ENCODE measurements around the gene GPC3.

Gene GPC3

DNA sequence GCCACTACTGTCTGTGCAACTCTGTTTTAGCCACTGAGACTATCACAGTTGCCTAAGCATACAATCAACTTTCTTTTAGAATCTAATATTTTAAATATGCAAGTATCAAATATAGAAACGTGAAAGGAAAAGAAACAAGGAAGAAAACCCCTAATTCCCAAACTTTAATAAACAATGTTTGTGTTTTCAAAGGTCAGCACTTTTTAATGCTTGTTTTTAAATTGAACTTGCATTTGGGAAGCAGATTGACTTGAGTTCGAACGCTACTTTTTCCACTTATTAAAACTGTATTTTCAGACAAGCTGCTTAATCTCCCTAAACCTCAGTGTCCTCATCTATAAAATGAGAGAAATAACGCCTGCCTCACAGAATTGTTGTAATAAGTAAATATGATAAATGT, 384.3 kb downstream of the GPC3 start:
- no peak for DNase-seq (ENCODE audit: low read depth)

GRCh38 chrX:133600536-133600935, 384.9 kb downstream of the GPC3 start:
- DNase-seq (ENCODE audit: low read depth) = no peak

DNA sequence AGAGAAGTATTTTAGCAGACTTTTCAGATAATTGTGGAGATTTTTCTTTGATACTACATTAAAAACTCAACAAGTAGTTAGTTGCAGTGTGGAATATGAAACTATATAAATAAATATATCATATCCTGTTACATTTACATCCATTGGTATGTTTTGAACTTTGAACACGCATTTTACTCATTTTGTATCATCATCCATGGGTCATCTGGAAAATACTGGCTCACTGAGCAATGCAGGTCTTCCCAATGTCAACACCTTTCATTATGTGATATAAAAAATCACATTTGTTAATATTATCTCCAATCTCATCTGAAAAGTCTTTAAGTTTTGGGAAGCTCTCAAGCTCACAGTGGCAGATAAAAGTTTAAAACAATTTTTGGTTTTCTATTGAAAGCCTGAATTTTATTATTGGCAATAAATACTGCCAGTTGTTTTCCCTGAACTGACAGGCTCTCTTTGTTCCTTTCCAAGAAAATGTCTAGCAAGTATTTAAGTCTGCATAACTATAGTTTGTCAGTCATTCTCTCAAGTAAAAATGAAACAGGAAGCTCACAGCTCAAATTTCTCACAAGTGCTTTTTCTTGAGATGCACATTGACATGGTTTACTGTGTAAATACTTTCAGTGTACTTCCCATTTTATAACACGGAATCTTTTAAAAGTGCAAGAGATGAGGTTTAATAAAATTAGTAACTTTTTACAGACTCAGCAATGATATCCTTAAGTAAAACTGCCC, 386.6 kb downstream of the GPC3 start:
- no peak for DNase-seq (ENCODE audit: low read depth)

GRCh38 chrX:133594156-133594555, 391.2 kb downstream of the GPC3 start:
- DNase-seq (ENCODE audit: low read depth) = no peak

GRCh38 chrX:133593531-133593930, 391.9 kb downstream of the GPC3 start:
- DNase-seq (ENCODE audit: low read depth) = no peak

GRCh38 chrX:133590703-133591505, 394.5 kb downstream of the GPC3 start:
- DNase-seq (ENCODE audit: low read depth) = no peak

GRCh38 chrX:133588827-133589226, 396.6 kb downstream of the GPC3 start:
- no peak for DNase-seq (ENCODE audit: low read depth)

GRCh38 chrX:133587818-133588217, 397.6 kb downstream of the GPC3 start:
- DNase-seq (ENCODE audit: low read depth) = no peak

- DNase-seq (ENCODE audit: low read depth) = no peak
Observed at GRCh38 chrX:133587071-133587470, 398.3 kb downstream of the GPC3 start.

DNA sequence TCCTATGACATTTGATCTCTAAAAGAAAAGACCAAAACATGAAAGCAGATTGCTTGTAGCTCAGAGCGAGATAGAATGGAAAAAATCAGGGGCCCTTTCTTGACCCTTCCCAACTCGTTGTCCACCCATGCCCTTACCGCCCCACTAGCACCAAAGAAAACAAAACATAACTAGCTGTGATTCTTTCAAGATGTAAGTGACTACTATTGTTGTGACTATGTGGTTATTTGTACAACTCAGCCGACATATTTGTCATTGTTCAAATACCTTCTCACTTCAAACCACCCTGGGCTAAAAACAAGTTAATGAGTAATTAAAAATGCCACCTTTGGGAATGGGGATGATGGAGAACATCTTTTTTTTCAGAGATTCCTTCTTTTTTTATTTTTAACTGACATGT, 399.0 kb downstream of the GPC3 start:
- peak; percentile 1 for DNase-seq (ENCODE audit: low read depth)

DNA sequence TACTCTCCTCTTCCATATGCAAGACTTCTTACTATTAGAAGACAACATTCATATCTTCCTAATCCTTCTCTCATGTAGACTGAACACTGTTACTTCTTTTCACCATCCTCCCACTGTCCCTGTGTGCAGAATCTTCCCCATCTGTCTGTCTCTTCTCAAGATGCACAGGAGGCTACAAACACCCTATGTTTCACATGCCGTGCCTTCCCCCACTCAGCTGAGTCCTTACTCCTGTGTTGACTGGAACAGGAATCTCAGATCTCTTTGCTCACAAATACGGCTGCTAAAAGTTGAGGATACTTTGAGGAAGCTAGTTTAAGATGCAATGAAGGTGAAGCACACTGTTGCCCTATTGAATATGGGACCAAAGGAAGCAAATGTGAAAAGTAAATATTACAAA, 401.6 kb downstream of the GPC3 start:
- DNase-seq (ENCODE audit: low read depth) = no peak

GRCh38 chrX:133580625-133581024, 404.8 kb downstream of the GPC3 start:
- DNase-seq (ENCODE audit: low read depth) = peak; percentile 13

DNA sequence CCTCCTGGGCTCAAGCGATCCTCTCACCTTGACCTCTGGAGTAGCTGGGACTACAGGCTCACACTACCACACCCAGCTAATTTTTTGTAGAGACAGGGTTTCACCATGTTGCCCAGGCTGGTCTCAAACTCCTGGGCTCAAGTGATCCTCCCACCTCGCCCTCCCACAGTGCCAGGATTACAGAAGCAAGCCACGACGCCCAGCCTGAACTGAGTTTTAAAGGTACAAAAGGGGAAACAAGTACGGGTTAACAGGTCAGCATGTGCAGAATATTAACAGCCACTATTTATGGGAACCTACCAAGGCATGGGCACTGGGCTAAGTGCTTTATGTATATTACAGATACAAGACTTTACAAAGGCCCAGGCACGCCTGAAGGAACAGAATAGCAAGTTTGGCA, 405.8 kb downstream of the GPC3 start:
- no peak for DNase-seq (ENCODE audit: low read depth)

GRCh38 chrX:133576876-133577275, 408.5 kb downstream of the GPC3 start:
- DNase-seq (ENCODE audit: low read depth) = no peak

GRCh38 chrX:133575501-133576136, 409.8 kb downstream of the GPC3 start:
- DNase-seq (ENCODE audit: low read depth) = no peak

GRCh38 chrX:133574716-133575115, 410.7 kb downstream of the GPC3 start:
- no peak for DNase-seq (ENCODE audit: low read depth)

DNA sequence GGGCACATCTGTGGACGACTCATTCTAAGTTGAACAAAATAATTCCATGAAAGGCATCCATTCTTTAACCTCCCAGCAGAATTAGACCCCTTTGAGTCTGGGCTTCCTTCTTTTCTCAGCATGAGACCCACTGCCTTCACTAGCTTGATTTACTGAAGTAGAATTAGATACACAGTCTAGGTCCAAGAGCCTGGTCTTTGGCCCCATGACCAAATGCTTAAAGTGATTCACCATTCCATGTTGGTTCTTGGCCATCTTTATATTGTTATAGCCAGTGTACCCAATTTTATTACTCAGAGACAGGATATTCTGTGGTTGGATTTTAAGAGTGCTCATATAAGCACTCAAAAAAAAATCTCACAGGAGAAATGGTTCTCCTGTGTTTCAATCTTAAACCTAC, 414.8 kb downstream of the GPC3 start:
- no peak for DNase-seq (ENCODE audit: low read depth)

DNA sequence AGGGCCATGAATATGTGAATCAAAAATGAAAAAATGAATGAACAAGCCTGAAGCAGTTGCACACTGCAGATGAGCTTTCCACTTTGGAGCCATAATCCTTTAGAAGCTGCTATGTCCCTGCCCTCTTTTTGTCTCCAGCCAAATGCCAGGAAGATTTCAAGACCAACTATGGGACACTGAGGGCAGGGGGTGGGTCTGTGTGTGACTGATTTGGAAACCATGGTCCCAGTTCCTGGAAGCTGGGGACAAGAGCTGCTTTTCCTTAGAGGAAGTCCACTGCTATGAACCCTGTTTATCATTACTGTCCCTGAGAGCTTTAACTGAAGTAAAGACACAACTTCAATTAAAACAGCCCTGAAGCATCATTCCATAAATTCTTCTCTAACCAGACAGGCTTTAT, 416.2 kb downstream of the GPC3 start:
- no peak for DNase-seq (ENCODE audit: low read depth)

DNA sequence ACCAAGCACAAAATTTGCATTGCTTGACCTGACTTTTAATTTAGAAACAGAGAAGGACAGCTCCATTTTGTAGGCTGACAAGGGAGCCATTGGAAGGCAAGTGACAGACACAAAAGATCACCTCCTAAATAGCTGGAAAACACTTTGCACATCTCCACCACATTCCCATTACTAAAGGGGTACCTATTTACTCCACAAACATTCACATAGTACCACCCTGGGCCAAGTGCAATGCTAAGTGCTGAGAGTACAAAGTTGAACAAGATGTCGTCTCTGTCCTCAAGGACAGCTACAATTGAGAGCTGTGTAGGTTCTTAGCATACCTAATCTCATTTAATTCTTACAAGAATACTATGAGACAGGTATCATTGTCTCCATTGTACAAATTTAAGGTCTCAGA, 417.3 kb downstream of the GPC3 start:
- no peak for DNase-seq (ENCODE audit: low read depth)

DNA sequence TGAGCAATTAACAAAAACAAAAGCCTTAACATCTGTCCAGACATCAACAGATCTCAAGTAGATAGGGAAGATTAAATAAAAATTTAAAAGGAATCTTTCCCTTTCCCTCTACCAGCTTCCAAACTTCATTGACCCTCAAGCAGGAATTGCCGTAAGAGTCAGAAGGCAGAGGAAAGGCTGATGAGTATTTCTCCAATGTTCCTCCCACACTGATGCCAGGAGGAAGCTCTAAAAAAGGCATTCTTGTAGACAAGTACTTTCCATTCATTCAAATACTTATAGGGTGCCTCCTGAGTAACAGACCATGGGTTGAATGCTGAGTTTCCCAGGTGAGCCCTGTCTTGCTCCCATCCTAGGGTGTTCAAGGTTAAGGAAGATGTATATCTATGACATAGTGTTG, 418.5 kb downstream of the GPC3 start:
- no peak for DNase-seq (ENCODE audit: low read depth)

GRCh38 chrX:133563705-133564104, 421.7 kb downstream of the GPC3 start:
- DNase-seq (ENCODE audit: low read depth) = no peak

GRCh38 chrX:133561251-133561650, 424.1 kb downstream of the GPC3 start:
- no peak for DNase-seq (ENCODE audit: low read depth)

DNA sequence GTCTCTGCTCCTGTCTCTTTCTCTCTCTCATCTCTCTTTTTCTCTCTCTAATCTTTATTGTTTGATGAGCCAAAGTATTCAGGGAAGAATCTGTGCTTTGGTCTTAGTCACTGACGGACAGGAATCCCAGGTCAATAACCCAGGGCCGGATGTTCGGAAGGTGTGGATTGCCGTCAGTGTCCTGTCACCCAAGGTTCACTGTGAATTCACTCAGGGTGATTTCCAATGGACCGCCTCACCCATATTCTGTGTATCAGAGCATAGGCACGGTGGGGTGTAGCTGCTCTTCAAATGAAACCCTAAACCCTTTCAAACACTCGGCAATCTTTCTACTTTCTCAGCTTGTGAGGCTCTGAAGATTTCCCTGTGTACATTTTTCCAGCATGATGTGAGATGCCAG, 425.5 kb downstream of the GPC3 start:
- DNase-seq (ENCODE audit: low read depth) = no peak
